ENCODE results near the gene MRPL51.
"Not testable (repeated sequence)": the region's sequence is repeated elsewhere in the genome, so short reads cannot be mapped to it uniquely, and the experiment has no call there.

MRPL51 gene

GRCh38 chr12:6532051-6532926 lies 39.2 kb upstream of the MRPL51 start:
- DNase-seq (ENCODE audit: low read depth in 2 of 2), result peak; percentile 93 to 94

- no peak for DNase-seq (ENCODE audit: low read depth in 2 of 2)
Observed at GRCh38 chr12:6530576-6531260, 37.7 kb upstream of the MRPL51 start.

GRCh38 chr12:6529291-6529737 lies 36.3 kb upstream of the MRPL51 start:
- no peak for DNase-seq (ENCODE audit: low read depth in 2 of 2)

- DNase-seq (ENCODE audit: low read depth in 2 of 2), result no peak
Observed at GRCh38 chr12:6528539-6529235, 35.6 kb upstream of the MRPL51 start.

- no peak for DNase-seq (ENCODE audit: low read depth in 2 of 2)
Observed at GRCh38 chr12:6527711-6528110, 34.6 kb upstream of the MRPL51 start.

- DNase-seq (ENCODE audit: low read depth in 2 of 2), result no peak
Observed at GRCh38 chr12:6526766-6527525, 33.9 kb upstream of the MRPL51 start.

- DNase-seq (ENCODE audit: low read depth in 2 of 2), result no peak
Observed at GRCh38 chr12:6526201-6526600, 33.1 kb upstream of the MRPL51 start.

- no peak for DNase-seq (ENCODE audit: low read depth in 2 of 2)
Observed at GRCh38 chr12:6524648-6525047, 31.6 kb upstream of the MRPL51 start.

GRCh38 chr12:6523708-6524107 lies 30.6 kb upstream of the MRPL51 start:
- no peak for DNase-seq (ENCODE audit: low read depth in 2 of 2)

GRCh38 chr12:6522193-6522592 lies 29.1 kb upstream of the MRPL51 start:
- no peak for DNase-seq (ENCODE audit: low read depth in 2 of 2)

GRCh38 chr12:6520186-6520585 lies 27.1 kb upstream of the MRPL51 start:
- no peak for DNase-seq (ENCODE audit: low read depth in 2 of 2)

GRCh38 chr12:6508087-6508486 lies 15.0 kb upstream of the MRPL51 start:
- DNase-seq (ENCODE audit: low read depth in 2 of 2), result no peak

GRCh38 chr12:6507102-6507998 lies 14.3 kb upstream of the MRPL51 start:
- DNase-seq (ENCODE audit: low read depth in 2 of 2), result no peak

- no peak for DNase-seq (ENCODE audit: low read depth in 2 of 2)
Observed at GRCh38 chr12:6500466-6500865, 7.4 kb upstream of the MRPL51 start.

GRCh38 chr12:6497291-6497690 lies 4.2 kb upstream of the MRPL51 start:
- not testable (repeated sequence) for DNase-seq (ENCODE audit: low read depth in 2 of 2)

GRCh38 chr12:6494968-6495367 lies 1.9 kb upstream of the MRPL51 start:
- DNase-seq (ENCODE audit: low read depth in 2 of 2), result no peak

- no peak for DNase-seq (ENCODE audit: low read depth in 2 of 2)
Observed at GRCh38 chr12:6494258-6494743, 1.2 kb upstream of the MRPL51 start.

GRCh38 chr12:6493497-6494257 lies 615 bp upstream of the MRPL51 start, which contains the start of gene NCAPD2:
Gene NCAPD2, plus strand, starts transcription at chr12:6494102. Its CDS starts 997 bp downstream, at chr12:6495099.
- DNase-seq (ENCODE audit: low read depth in 2 of 2), result peak; percentile 87 to 88

- not testable (repeated sequence) for DNase-seq (ENCODE audit: low read depth in 2 of 2)
Observed at GRCh38 chr12:6490673-6491072, 2.4 kb downstream of the MRPL51 start.

- DNase-seq (ENCODE audit: low read depth in 2 of 2), result no peak
Observed at GRCh38 chr12:6489449-6489848, 3.6 kb downstream of the MRPL51 start.
